Duodenal mucosa (tissue), 2 donors: ENCODE results near the gene HLA-DQB2.
"Not testable (repeated sequence)": the region's sequence is repeated elsewhere in the genome, so short reads cannot be mapped to it uniquely, and the experiment has no call there.

Experiments
- H3K27ac ChIP-seq: one replicate; pipeline ENCODE4 v1.7.0; 2013; ENCODE audit warnings: low read depth, low read length
- H3K27me3 ChIP-seq, 2 donors: one replicate each; pipeline ENCODE4 v1.7.0; 2013; ENCODE audit warnings: low read length in 2 of 2, control low read depth in 1 of 2; ENCODE audit not compliant: insufficient read depth in 2 of 2, control insufficient read depth in 1 of 2
- H3K36me3 ChIP-seq, 2 donors: one replicate each; pipeline ENCODE4 v1.7.0; 2013; ENCODE audit warnings: low read length in 2 of 2, control low read depth in 1 of 2; ENCODE audit not compliant: insufficient read depth in 2 of 2, control insufficient read depth in 1 of 2
- H3K4me1 ChIP-seq, 2 donors: one replicate each; pipeline ENCODE4 v1.7.0; 2013; ENCODE audit warnings: low read length in 2 of 2, control low read depth in 1 of 2; ENCODE audit not compliant: insufficient read depth in 2 of 2, control insufficient read depth in 1 of 2
- H3K4me3 ChIP-seq, 2 donors: one replicate each; pipeline ENCODE4 v1.7.0; 2013; ENCODE audit warnings: low read length in 2 of 2, low read depth in 1 of 2
- H3K9ac ChIP-seq, 2 donors: one replicate each; pipeline ENCODE4 v1.7.0; 2013; ENCODE audit warnings: low read length in 2 of 2, low read depth in 1 of 2
- H3K9me3 ChIP-seq, 2 donors: one replicate each; pipeline ENCODE4 v1.7.0; 2013; ENCODE audit warnings: low read length in 2 of 2, control low read depth in 1 of 2; ENCODE audit not compliant: control insufficient read depth in 1 of 2

HLA-DQB2 gene

DNA sequence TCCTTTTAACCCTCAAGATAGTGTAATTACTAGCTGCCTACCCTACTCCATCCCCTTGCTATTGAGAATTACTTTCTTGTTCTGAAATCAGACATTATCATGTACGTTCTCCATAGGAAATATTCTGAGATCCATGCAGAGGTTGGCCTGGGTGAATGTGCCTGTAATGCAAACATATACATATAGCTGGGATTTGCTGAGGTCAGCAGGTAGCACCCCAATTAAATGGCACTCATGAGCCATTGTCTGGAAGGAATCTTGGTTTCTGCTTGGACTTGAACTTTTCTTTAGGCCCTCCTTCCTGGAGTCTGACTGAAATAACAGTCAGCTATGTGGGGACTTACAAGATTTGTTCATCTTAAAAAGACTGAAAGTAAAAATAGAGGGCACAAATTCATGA is 3.7 kb downstream of the HLA-DQB2 start:
- H3K4me3 ChIP-seq = no peak overlapping the region
- H3K36me3 ChIP-seq = no peaks in the 10 kb centered on the region
- H3K4me1 ChIP-seq = no peaks in the 10 kb centered on the region
- H3K27ac ChIP-seq = no peak overlapping the region
- no peaks in the 10 kb centered on the region for H3K9me3 ChIP-seq
- peaks cover 8 to 11% of the 10 kb centered on the region in 2 donors for H3K27me3 ChIP-seq
- H3K9ac ChIP-seq = no peak overlapping the region

DNA sequence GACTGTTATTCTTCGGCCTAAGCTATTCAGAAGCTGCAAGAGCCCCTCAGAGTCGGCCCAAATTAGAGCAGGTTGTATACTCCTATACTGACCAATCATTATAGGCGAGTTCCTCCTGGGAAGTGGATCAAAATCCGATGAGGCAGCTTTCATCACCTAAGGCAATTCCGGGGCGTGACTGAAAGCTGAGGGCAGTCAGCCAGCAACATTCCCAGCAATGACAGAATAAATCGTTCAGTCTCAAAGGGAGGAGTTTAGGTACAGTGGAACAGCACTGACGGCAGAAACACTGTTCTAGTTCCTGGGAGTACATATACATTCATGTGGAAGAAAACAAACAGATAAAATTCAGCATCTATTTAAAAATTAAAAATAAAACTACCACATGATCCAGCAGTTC is 10.8 kb downstream of the HLA-DQB2 start:
- peaks cover 9 to 11% of the 10 kb centered on the region in 2 donors for H3K27me3 ChIP-seq
- no peaks in the 10 kb centered on the region for H3K9me3 ChIP-seq
- H3K36me3 ChIP-seq = no peaks in the 10 kb centered on the region
- H3K4me1 ChIP-seq = no peaks in the 10 kb centered on the region
- no peak overlapping the region for H3K9ac ChIP-seq
- H3K4me3 ChIP-seq = no peak overlapping the region
- H3K27ac ChIP-seq = no peak overlapping the region

DNA sequence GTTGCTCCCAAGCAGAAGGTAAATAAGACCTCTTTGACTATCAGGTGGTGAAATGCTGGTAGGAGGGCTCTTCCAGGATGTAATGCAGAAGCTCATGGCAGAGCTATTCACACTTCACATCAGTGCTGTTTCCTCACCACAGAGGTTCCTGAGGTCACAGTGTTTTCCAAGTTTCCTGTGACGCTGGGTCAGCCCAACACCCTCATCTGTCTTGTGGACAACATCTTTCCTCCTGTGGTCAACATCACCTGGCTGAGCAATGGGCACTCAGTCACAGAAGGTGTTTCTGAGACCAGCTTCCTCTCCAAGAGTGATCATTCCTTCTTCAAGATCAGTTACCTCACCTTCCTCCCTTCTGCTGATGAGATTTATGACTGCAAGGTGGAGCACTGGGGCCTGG is 17.7 kb downstream of the HLA-DQB2 start:
- not testable (repeated sequence) for H3K27ac ChIP-seq, H3K9me3 ChIP-seq, H3K36me3 ChIP-seq, H3K9ac ChIP-seq, H3K4me3 ChIP-seq, H3K4me1 ChIP-seq
- H3K27me3 ChIP-seq = peaks cover 3 to 14% of the 10 kb centered on the region in 2 donors

DNA sequence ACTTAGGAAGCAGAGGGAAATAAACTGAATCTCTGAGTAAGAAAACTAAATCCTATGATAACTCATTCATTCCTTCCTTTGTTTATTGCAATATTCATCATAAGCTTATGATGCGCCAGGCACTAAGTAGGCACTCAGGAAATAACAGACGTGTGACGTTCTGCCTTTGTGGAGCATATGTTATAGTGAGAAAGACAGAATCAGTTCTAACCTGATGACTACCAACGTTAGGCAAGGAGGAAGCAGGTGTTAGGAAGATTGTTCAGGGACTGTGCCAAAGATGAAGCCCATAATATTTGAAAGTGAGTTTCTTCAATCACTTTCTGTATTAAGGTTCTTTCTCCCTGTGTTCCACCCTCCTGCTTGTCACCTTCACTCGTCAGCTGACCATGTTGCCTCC is 18.6 kb downstream of the HLA-DQB2 start:
- Histone ChIP-seq H3K27me3 (peaks cover 3 to 11% of the 10 kb centered on the region in 2 donors), H3K9me3 (no peaks in the 10 kb centered on the region), H3K27ac (no peak overlapping the region), H3K9ac (no peak overlapping the region), H3K36me3 (no peaks in the 10 kb centered on the region), H3K4me3 (no peak overlapping the region), H3K4me1 (no peaks in the 10 kb centered on the region)

DNA sequence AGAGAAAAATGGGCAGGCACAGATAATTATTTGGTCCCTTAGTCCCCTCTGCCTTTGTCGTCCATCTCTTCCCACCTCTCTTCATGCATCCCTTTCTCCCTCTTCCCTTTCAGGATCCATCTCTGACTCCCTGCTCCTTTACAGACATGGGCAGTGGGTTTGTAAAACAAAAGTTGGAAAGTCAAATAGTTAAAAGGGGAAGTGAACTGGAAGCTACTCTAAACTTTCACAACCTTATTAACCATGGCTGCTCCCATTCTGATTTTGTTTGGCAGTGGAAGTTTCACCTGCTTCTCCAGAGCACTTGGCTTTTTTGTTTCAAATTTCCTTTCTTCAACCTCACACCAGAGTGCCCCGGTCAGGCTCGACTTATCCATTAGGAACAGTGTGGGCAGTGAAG is 21.0 kb downstream of the HLA-DQB2 start:
- H3K36me3 ChIP-seq = no peaks in the 10 kb centered on the region
- no peaks in the 10 kb centered on the region for H3K4me1 ChIP-seq
- no peaks in the 10 kb centered on the region for H3K9me3 ChIP-seq
- H3K27me3 ChIP-seq = peaks cover 5 to 13% of the 10 kb centered on the region in 2 donors
- H3K4me3 ChIP-seq = no peak overlapping the region
- no peak overlapping the region for H3K9ac ChIP-seq
- H3K27ac ChIP-seq = no peak overlapping the region

DNA sequence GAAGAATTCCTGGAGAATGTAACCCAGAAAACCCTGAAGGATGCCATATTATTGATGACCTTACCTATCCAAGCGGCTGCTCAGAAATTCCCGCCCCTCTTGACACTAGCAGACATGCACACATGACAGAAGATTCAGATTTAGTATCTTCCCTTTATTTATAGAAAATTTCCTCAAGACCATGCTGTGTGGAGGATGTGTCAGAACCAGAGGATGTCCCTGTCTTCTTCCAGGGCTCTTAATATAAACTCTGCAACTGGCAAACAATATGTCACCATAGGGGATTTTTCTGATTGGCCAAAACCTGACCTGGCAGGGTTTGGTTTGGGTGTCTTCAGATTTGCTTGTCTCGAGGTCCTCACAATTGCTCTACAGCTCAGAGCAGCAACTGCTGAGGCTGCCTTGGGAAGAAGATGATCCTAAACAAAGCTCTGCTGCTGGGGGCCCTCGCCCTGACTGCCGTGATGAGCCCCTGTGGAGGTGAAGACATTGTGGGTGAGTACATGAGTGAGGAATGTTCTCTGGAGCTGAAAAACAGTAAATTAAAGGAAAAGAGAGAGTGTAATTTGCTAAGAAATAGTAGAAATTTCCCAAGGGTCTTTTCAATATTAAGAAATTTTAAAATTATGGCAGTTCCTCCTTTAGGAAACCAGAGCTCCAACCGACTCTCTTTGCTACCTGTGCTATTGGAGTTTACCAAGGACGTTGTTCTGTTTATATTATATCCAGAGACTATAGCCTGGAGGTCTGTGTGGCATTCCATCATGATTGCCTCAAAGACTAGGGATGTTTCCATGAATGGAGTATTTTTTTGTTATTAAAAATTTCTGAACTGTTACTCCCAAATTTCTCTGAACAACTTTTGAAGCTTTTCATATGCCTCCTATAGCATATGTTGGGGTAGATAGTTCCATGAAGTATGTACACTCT is 22.0 kb downstream of the HLA-DQB2 start, which contains the start of gene HLA-DQA2:
Gene HLA-DQA2, plus strand, starts transcription at position 361 of the 930 bp plus-strand sequence. Its CDS starts 53 bp downstream, at position 414.
- Histone ChIP-seq H3K4me3 (no peak within 1 kb of the TSS), H3K9ac (no peak within 1 kb of the TSS), H3K36me3 (no peaks in the 10 kb centered on the region), H3K27ac (no peak within 1 kb of the TSS), H3K27me3 (peaks cover 5 to 13% of the 10 kb centered on the region in 2 donors), H3K9me3 (no peaks in the 10 kb centered on the region), H3K4me1 (no peaks in the 10 kb centered on the region)

DNA sequence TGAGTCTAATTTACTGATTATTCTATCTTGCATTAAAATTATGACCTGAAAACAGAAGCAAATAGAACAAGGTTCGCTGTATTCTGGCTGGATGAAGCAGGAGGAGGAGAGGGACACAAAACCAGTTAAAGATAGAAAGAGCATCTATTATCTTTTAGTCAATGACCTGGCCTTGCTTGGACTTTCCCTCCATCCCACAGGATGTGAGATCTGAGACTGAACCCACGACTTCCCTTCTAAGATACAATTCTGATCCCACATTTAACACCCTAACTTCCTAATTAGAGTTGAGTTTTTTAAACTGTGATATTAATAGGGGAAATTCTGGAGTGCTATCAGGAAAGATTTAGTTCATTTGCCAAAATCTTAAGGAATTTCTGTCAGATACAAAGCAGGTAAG is 25.2 kb downstream of the HLA-DQB2 start:
- Histone ChIP-seq H3K27ac (no peak overlapping the region), H3K4me1 (no peaks in the 10 kb centered on the region), H3K9ac (no peak overlapping the region), H3K36me3 (no peaks in the 10 kb centered on the region), H3K27me3 (peaks cover 3 to 17% of the 10 kb centered on the region in 2 donors), H3K4me3 (no peak overlapping the region), H3K9me3 (no peaks in the 10 kb centered on the region)

DNA sequence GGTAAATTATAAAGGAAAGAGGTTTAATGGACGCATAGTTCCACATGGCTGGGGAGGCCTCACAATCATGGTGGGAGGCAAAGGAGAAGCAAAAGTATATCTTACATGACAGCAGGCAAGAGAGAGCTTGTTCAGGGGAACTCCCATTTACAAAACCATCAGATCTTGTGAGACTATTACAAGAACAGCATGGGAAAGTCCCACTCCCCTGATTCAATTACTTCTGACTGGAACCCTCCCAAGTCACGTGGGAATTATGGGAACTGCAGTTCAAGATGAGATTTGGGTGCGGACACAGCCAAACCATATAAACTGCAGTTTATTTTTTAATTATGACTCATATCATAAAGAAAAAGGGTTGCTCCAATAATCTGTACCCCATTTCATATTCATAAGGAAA is 44.5 kb downstream of the HLA-DQB2 start:
- H3K9me3 ChIP-seq = no peaks in the 10 kb centered on the region
- peaks cover 0 to 6% of the 10 kb centered on the region in 2 donors for H3K27me3 ChIP-seq
- no peaks in the 10 kb centered on the region for H3K36me3 ChIP-seq
- H3K4me3 ChIP-seq = no peak overlapping the region
- no peak overlapping the region for H3K27ac ChIP-seq
- H3K4me1 ChIP-seq = no peaks in the 10 kb centered on the region
- H3K9ac ChIP-seq = no peak overlapping the region

DNA sequence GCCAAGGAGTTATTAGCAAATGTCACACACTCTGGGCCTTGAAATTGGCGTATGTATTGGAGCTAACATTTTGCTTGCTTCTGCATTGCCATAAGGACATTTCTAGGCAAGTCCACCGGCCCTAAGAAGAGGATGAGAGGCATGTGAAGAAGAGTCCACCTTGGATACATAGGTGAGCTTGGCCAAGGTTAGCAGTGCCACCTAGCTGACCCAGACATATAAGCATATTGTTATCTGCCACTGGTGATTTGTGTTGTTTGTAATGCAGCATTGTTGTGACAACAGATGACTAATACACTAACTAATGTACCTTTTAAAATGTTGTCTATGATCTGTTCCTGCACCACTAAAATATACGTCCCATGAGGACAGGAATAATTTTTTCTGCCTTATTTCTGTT is 46.9 kb downstream of the HLA-DQB2 start:
- no peaks in the 10 kb centered on the region for H3K9me3 ChIP-seq
- no peak overlapping the region for H3K4me3 ChIP-seq
- no peaks in the 10 kb centered on the region for H3K4me1 ChIP-seq
- H3K36me3 ChIP-seq = no peaks in the 10 kb centered on the region
- no peaks in the 10 kb centered on the region for H3K27me3 ChIP-seq
- no peak overlapping the region for H3K9ac ChIP-seq
- H3K27ac ChIP-seq = no peak overlapping the region

DNA sequence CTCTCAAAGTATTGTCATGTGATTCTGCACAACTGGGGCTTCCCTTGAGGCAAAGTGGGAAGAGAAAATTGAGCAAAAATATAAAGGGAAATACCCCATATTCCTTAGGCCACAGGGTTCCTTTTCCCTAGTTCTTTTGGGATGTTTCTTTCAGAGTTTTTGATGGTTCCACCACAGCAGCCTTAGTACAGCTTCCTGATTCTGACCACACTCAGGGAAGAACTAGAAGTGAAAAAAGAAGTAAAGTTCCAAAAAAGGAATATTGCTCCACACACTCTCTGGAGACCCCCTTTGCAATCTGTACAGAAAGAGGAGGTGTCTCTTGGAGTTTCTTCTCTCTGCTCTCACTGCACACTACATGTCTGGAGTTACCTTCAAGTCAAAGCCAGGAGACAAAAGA is 50.1 kb downstream of the HLA-DQB2 start:
- no peaks in the 10 kb centered on the region for H3K9me3 ChIP-seq
- no peaks in the 10 kb centered on the region for H3K36me3 ChIP-seq
- no peak overlapping the region for H3K9ac ChIP-seq
- H3K4me3 ChIP-seq = no peak overlapping the region
- H3K27me3 ChIP-seq = no peaks in the 10 kb centered on the region
- H3K27ac ChIP-seq = no peak overlapping the region
- H3K4me1 ChIP-seq = no peaks in the 10 kb centered on the region
